ENCODE results near the gene STAG1. TPM values are rescaled to one million over a fixed set of nuclear protein-coding genes. Genes with fewer than 3 reads are reported as not detected.

STAG1 gene
- polyA plus RNA-seq, 1 experiment: 13.8 TPM

DNA sequence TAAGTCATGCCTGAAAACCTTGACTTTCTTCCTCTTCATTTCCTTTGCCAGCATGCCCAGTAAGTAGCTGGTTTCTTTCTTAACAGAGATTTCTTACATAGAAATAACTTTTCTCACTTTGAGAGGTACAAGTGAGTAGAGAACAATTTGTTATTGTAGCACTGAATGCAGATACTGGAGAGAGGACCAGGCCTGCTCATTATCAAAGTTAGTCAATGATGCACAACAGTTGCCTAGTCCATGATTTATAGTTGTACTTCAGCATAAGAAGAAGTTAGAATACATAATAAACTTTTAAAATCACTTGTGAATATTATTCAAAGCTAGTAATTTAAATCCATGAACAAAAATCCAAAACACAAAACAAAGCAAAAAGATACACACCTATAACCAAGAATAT is 289.0 kb downstream of the STAG1 start:
- H3K4me3 ChIP-seq (ENCODE audit: low read depth, low read length): no peak overlapping the region
- POLR2A ChIA-PET: interaction anchor here (0.6 kb wide), 1 partner anchor 23 kb away, joined by 4 read pairs; no protein-coding TSS in a partner anchor

DNA sequence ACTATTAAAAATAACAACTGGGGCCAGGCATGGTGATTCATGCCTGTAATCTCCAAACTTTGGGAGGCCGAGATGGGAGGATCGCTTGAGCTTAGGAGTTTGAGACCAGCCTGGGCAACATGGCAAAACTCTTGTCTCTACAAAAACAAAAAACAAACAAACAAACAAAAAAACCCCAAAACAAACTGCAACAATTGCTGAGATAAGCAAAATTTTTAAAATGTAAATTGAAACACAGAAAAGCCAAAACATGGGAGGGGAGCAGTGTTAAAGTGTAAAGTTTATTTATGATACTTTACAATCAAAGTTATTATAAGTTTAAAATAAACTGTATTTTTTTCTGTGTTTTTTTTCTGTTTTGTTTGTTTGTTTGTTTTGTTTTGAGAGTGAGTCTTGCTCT is 294.4 kb downstream of the STAG1 start:
- Histone ChIP-seq H3K4me3 (ENCODE audit: low read depth, low read length) (no peak overlapping the region), H3K36me3 (ENCODE audit: control insufficient read depth, insufficient read depth, low read length) (peaks cover 4% of the 10 kb centered on the region), H3K27me3 (ENCODE audit: control insufficient read depth, insufficient read depth, low read length) (no peaks in the 10 kb centered on the region)
- no peak for DNase-seq (ENCODE audit: low read depth)
- ChIA-PET CTCF (no interaction called here), POLR2A (no interaction called here)
- TF ChIP-seq, protein P1, sequence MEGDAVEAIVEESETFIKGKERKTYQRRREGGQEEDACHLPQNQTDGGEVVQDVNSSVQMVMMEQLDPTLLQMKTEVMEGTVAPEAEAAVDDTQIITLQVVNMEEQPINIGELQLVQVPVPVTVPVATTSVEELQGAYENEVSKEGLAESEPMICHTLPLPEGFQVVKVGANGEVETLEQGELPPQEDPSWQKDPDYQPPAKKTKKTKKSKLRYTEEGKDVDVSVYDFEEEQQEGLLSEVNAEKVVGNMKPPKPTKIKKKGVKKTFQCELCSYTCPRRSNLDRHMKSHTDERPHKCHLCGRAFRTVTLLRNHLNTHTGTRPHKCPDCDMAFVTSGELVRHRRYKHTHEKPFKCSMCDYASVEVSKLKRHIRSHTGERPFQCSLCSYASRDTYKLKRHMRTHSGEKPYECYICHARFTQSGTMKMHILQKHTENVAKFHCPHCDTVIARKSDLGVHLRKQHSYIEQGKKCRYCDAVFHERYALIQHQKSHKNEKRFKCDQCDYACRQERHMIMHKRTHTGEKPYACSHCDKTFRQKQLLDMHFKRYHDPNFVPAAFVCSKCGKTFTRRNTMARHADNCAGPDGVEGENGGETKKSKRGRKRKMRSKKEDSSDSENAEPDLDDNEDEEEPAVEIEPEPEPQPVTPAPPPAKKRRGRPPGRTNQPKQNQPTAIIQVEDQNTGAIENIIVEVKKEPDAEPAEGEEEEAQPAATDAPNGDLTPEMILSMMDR (IDR thresholded peaks at IDR 0.05; ENCODE audit: insufficient read depth, low read depth, low read length): no peak

More for the DNA sequence above, 289.0 kb downstream of the STAG1 start:
- no peak for DNase-seq (ENCODE audit: low read depth)
- H3K27me3 ChIP-seq (ENCODE audit: control insufficient read depth, insufficient read depth, low read length): no peaks in the 10 kb centered on the region
- CTCF ChIA-PET: no interaction called here
- TF ChIP-seq, protein P1 (IDR thresholded peaks at IDR 0.05; ENCODE audit: insufficient read depth, low read depth, low read length): no peak
- no peaks in the 10 kb centered on the region for H3K36me3 ChIP-seq (ENCODE audit: control insufficient read depth, insufficient read depth, low read length)

DNA sequence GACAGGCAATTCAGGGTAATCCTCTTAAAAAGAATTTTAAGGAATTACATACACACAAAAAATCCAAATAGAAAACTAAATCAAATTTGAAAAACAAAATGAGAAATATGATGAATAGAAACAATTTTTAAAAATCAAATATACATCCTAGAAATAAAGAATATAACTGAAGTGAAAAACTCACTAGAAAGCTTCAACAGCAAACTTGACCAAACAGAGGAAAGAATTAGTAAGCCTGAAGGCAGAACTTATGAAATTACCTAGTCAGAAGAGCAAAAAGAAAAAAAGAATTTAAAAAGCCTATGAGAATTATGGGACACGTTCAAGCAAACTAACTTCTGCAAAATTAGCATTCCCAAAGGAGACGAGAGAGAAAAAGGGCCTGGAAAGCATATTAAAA is 296.0 kb downstream of the STAG1 start:
- Histone ChIP-seq H3K36me3 (ENCODE audit: control insufficient read depth, insufficient read depth, low read length) (peaks cover 4% of the 10 kb centered on the region), H3K27me3 (ENCODE audit: control insufficient read depth, insufficient read depth, low read length) (no peaks in the 10 kb centered on the region), H3K4me3 (ENCODE audit: low read depth, low read length) (no peak overlapping the region)
- ChIA-PET CTCF (interaction anchor here (0.6 to 1.3 kb wide), 2 partner anchors 17 to 65 kb away, joined by 3 to 5 read pairs; no protein-coding TSS in a partner anchor), POLR2A (no interaction called here)
- no peak for DNase-seq (ENCODE audit: low read depth)
- TF ChIP-seq, protein P1 (IDR thresholded peaks at IDR 0.05; ENCODE audit: insufficient read depth, low read depth, low read length): no peak

DNA sequence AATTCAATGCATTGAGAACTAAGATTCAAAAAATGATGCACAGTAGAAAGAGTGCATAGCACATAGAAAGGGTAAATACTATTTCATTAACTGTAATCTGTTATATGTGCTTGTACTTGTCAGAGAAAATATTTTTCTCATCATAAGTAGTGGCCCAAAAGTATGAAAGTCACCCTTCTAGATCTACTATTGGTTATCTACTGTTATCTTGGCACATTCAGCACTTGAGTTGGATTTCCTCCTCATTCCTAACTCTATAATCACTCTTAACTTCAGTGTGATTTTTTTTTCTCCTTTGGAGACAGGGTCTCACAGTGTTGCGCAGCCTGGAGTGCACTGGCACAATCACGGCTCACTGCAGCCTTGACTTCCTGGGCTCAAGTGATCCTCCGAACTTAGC is 307.6 kb downstream of the STAG1 start:
- ChIA-PET CTCF (no interaction called here), POLR2A (interaction anchor here (0.5 to 0.7 kb wide), 2 partner anchors 305 to 369 kb away, joined by 3 to 6 read pairs; no protein-coding TSS in a partner anchor)
- DNase-seq (ENCODE audit: low read depth): no peak

DNA sequence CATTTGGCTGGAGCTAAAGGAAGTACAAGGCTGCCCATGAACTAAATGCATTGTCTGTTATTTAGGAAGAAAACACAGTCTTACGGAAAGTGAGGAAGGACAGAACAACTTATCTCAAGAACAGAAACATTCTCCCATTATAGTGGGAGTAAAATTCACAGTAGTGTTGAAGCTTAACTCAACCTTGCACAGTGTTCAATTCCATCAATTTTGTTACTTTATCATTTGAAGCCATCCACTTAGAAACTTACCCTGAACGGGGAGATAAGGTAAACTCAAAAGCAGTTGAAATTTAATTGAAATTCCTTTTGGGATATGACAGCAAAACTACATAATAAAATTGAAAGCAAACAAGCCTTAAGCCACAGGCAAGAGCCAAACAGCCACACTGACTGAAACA is 315.1 kb downstream of the STAG1 start:
- no peak for DNase-seq (ENCODE audit: low read depth)
- TF ChIP-seq, protein P1 (IDR thresholded peaks at IDR 0.05; ENCODE audit: insufficient read depth, low read depth, low read length): no peak
- POLR2A ChIA-PET: no interaction called here
- CTCF ChIA-PET: no interaction called here
- Histone ChIP-seq H3K4me3 (ENCODE audit: low read depth, low read length) (no peak overlapping the region), H3K36me3 (ENCODE audit: control insufficient read depth, insufficient read depth, low read length) (peaks cover 2% of the 10 kb centered on the region), H3K27me3 (ENCODE audit: control insufficient read depth, insufficient read depth, low read length) (no peaks in the 10 kb centered on the region)

More for the DNA sequence above, 307.6 kb downstream of the STAG1 start:
- TF ChIP-seq, protein P1 (IDR thresholded peaks at IDR 0.05; ENCODE audit: insufficient read depth, low read depth, low read length): no peak
- Histone ChIP-seq H3K36me3 (ENCODE audit: control insufficient read depth, insufficient read depth, low read length) (no peaks in the 10 kb centered on the region; the same call in none of the 2 replicates), H3K4me3 (ENCODE audit: low read depth, low read length) (no peak overlapping the region), H3K27me3 (ENCODE audit: control insufficient read depth, insufficient read depth, low read length) (no peaks in the 10 kb centered on the region)

Measured in BJ (cell line).